GM18526 (cell line): ENCODE results near the gene CTIF.

Source experiments
- POLR2A ChIP-seq: IDR thresholded peaks from 3 replicates; pipeline ENCODE4 v1.6.1; 2011; ENCODE audit not compliant: insufficient read length; ENCODE audit errors: extremely low read depth

Gene CTIF

GRCh38 chr18:48785736-48786454, 247.1 kb downstream of the CTIF start:
- no peak for TF ChIP-seq POLR2A

GRCh38 chr18:48786455-48787202, 247.8 kb downstream of the CTIF start:
- no peak for TF ChIP-seq POLR2A

GRCh38 chr18:48787203-48788151, 248.6 kb downstream of the CTIF start:
- TF ChIP-seq POLR2A, result no peak

GRCh38 chr18:48788373-48788772, 249.5 kb downstream of the CTIF start:
- no peak for TF ChIP-seq POLR2A

GRCh38 chr18:48789259-48789812, 250.5 kb downstream of the CTIF start:
- TF ChIP-seq POLR2A, result no peak

- no peak for TF ChIP-seq POLR2A
These were observed 251.5 kb downstream of the CTIF start for GRCh38 chr18:48790226-48790863.

GRCh38 chr18:48790869-48791635, 252.2 kb downstream of the CTIF start:
- TF ChIP-seq POLR2A, result no peak

GRCh38 chr18:48791636-48792105, 252.8 kb downstream of the CTIF start:
- TF ChIP-seq POLR2A, result no peak

GRCh38 chr18:48792141-48792540, 253.3 kb downstream of the CTIF start:
- TF ChIP-seq POLR2A, result no peak

- no peak for TF ChIP-seq POLR2A
These were observed 254.0 kb downstream of the CTIF start for GRCh38 chr18:48792611-48793380.

GRCh38 chr18:48794251-48794970, 255.6 kb downstream of the CTIF start:
- no peak for TF ChIP-seq POLR2A

GRCh38 chr18:48795696-48796095, 256.9 kb downstream of the CTIF start:
- no peak for TF ChIP-seq POLR2A

GRCh38 chr18:48796491-48797205, 257.8 kb downstream of the CTIF start:
- TF ChIP-seq POLR2A, result no peak
